H1 (cell line): ENCODE results near the gene ARPC4. TPM values are rescaled to one million over a fixed set of nuclear protein-coding genes. Genes with fewer than 3 reads are reported as not detected.

ENCODE experiments used
- CHD1 ChIP-seq: IDR thresholded peaks from 2 replicates; pipeline ENCODE4 v1.6.1; 2012; ENCODE audit warnings: low read depth, low read length, improper control_type of control experiment
- GTF2F1 ChIP-seq: IDR thresholded peaks from 2 replicates; pipeline ENCODE4 v1.6.1; 2012; ENCODE audit warnings: low read depth, low read length, improper control_type of control experiment, borderline replicate concordance
- polyA plus RNA-seq, 7 experiments: library from polyadenylated mRNA; depleted of rRNA in 3 of 7; stranded (reverse) in 5 of 7; unstranded in 2 of 7; fragments of >200 nt in 5 of 7; fragments of 200-250 nt in 2 of 7; gene quantifications; 1 replicate in 5 of 7; 2 replicates in 1 of 7; 4 replicates in 1 of 7; pipeline versions ENCODE4 v1.2.1 to v1.2.3, GENCODE V29; 2011 to 2013; ENCODE audit warnings: missing spikeins in 2 of 7, mixed read lengths in 2 of 7
- total RNA-seq: library from RNA; stranded (reverse); fragmentation: NEBNext Ultra II Directional; extraction: Animal tissue kit (Norgen Biotek cat#: 25700); gene quantifications from 2 replicates; pipeline ENCODE4 v1.2.1, GENCODE V29; 2021

Gene ARPC4
- total and polyA plus RNA-seq, 2 of the 8 experiments (the other 6 are each of a cell fraction or from before 2014, with no cell fraction given) = 138 to 154 TPM

DNA sequence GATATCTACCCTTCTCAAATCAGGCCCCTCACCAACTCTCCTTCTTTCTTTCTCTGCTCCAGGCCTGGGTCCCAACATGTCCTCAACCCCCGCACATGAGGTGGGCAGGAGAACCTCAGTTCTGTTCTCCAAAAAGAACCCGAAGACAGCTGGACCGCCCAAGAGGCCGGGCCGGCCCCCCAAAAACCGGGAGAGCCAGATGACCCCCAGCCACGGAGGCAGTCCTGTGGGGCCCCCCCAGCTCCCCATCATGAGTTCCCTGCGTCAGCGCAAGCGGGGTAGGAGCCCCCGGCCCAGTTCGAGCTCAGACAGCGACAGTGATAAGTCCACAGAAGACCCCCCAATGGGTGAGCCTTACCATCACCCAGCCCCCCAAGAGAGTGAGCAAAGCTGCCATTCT lies 48.7 kb upstream of the ARPC4 start (continued):
- TF ChIP-seq GTF2F1 (no peak), CHD1 (no peak)
